HEK293 (cell line): Measurements from ENCODE around the gene ETNK2.

Experiments
- CTCF ChIA-PET: fragments of 350-600 bp; formaldehyde crosslinking; extraction: SDS; loops from one replicate; lab custom pipeline; 2021; ENCODE audit warnings: antibody characterized with exemption; lab: Yijun Ruan, JAX
- POLR2A ChIA-PET: fragments of 300-600 bp; formaldehyde crosslinking; extraction: SDS; loops from one replicate; lab custom pipeline; 2020; ENCODE audit warnings: antibody characterized with exemption, inconsistent platforms; lab: Yijun Ruan, JAX
- H3K27ac ChIP-seq: fragments of 200-500 bp; sonication (Bioruptor generic); 2 replicates; pipeline ENCODE4 v1.5.1; 2014; ENCODE audit warnings: low read depth, low read length, control low read depth, inconsistent platforms; ENCODE audit errors: extremely low read depth
- H3K36me3 ChIP-seq, 2 experiments: fragments of 200-500 bp in 1 of 2; sonication (Bioruptor generic) in 1 of 2; 1 replicate in 1 of 2; 2 replicates in 1 of 2; pipeline ENCODE4 v1.5.1; 2014 to 2017; ENCODE audit warnings: inconsistent platforms in 2 of 2, low read length in 2 of 2; ENCODE audit not compliant: control insufficient read depth in 2 of 2, insufficient read depth in 1 of 2
- H3K4me1 ChIP-seq: fragments of 200-500 bp; sonication (Bioruptor generic); 2 replicates; pipeline ENCODE4 v1.5.1; 2014; ENCODE audit warnings: mild to moderate bottlenecking, low read length, inconsistent platforms; ENCODE audit not compliant: control insufficient read depth, insufficient read depth
- H3K4me3 ChIP-seq: 2 replicates; pipeline ENCODE4 v1.5.1; 2011; ENCODE audit warnings: low read depth, mild to moderate bottlenecking, control low read depth, low read length, moderate library complexity
- H3K9me3 ChIP-seq: fragments of 200-500 bp; sonication (Bioruptor generic); 2 replicates; pipeline ENCODE4 v1.5.1; 2014; ENCODE audit warnings: low read depth, low read length, inconsistent platforms; ENCODE audit not compliant: control insufficient read depth, insufficient read depth
- KLF16 ChIP-seq: fragments of 450-650 bp; formaldehyde crosslinking; IDR thresholded peaks from 2 replicates; pipeline ENCODE4 v1.5.1; 2017; ENCODE audit warnings: missing biosample characterization, missing genetic modification characterization
- ZBTB1 ChIP-seq: fragments of 450-650 bp; formaldehyde crosslinking; IDR thresholded peaks from 2 replicates; pipeline ENCODE4 v1.5.1; 2016; ENCODE audit warnings: missing biosample characterization, missing genetic modification characterization
- ZBTB8A ChIP-seq: fragments of 450-650 bp; formaldehyde crosslinking; IDR thresholded peaks from 2 replicates; pipeline ENCODE4 v1.5.1; 2016; ENCODE audit warnings: missing biosample characterization, missing genetic modification characterization
- ZNF169 ChIP-seq: fragments of 450-650 bp; formaldehyde crosslinking; IDR thresholded peaks from 2 replicates; pipeline ENCODE4 v1.5.1; 2016; ENCODE audit warnings: missing biosample characterization, missing genetic modification characterization
- ZNF174 ChIP-seq: fragments of 450-650 bp; formaldehyde crosslinking; IDR thresholded peaks from 2 replicates; pipeline ENCODE4 v1.5.0; 2017; ENCODE audit warnings: missing biosample characterization, mild to moderate bottlenecking, missing genetic modification characterization
- ZNF175 ChIP-seq: fragments of 450-650 bp; formaldehyde crosslinking; IDR thresholded peaks from 2 replicates; pipeline ENCODE4 v1.5.1; 2016; ENCODE audit warnings: missing biosample characterization, missing genetic modification characterization
- ZNF214 ChIP-seq: fragments of 450-650 bp; formaldehyde crosslinking; IDR thresholded peaks from 2 replicates; pipeline ENCODE4 v1.5.1; 2017; ENCODE audit warnings: missing biosample characterization, mild to moderate bottlenecking, missing genetic modification characterization, borderline replicate concordance
- ZNF23 ChIP-seq: fragments of 450-650 bp; formaldehyde crosslinking; IDR thresholded peaks from 2 replicates; pipeline ENCODE4 v1.5.1; 2016; ENCODE audit warnings: missing biosample characterization, missing genetic modification characterization, borderline replicate concordance
- ZNF394 ChIP-seq: fragments of 450-650 bp; formaldehyde crosslinking; IDR thresholded peaks from 2 replicates; pipeline ENCODE4 v1.5.1; 2016; ENCODE audit warnings: missing biosample characterization, missing genetic modification characterization, mild to moderate bottlenecking, moderate library complexity, borderline replicate concordance
- ZNF473 ChIP-seq: fragments of 450-650 bp; formaldehyde crosslinking; IDR thresholded peaks from 2 replicates; pipeline ENCODE4 v1.5.1; 2017; ENCODE audit warnings: missing biosample characterization, missing genetic modification characterization
- ZNF521 ChIP-seq: fragments of 450-650 bp; formaldehyde crosslinking; IDR thresholded peaks from 2 replicates; pipeline ENCODE4 v1.5.1; 2017; ENCODE audit warnings: missing biosample characterization, mild to moderate bottlenecking, missing genetic modification characterization
- ZNF529 ChIP-seq: fragments of 450-650 bp; formaldehyde crosslinking; IDR thresholded peaks from 2 replicates; pipeline ENCODE4 v1.5.1; 2017; ENCODE audit warnings: missing genetic modification characterization, missing biosample characterization; ENCODE audit not compliant: insufficient replicate concordance
- ZNF544 ChIP-seq: fragments of 450-650 bp; formaldehyde crosslinking; IDR thresholded peaks from 2 replicates; pipeline ENCODE4 v1.5.0; 2017; ENCODE audit warnings: missing biosample characterization, missing genetic modification characterization
- ZNF561 ChIP-seq: fragments of 450-650 bp; IDR thresholded peaks from 2 replicates; pipeline ENCODE4 v1.5.1; 2018; ENCODE audit warnings: missing biosample characterization, missing genetic modification characterization, borderline replicate concordance
- ZNF571 ChIP-seq: fragments of 450-650 bp; formaldehyde crosslinking; IDR thresholded peaks from 2 replicates; pipeline ENCODE4 v1.5.0; 2017; ENCODE audit warnings: missing biosample characterization, missing genetic modification characterization
- TF ChIP-seq, protein P1 (sequence below): fragments of 450-650 bp; formaldehyde crosslinking; IDR thresholded peaks from 2 replicates; pipeline ENCODE4 v1.5.1; 2016; ENCODE audit warnings: missing biosample characterization, missing genetic modification characterization
- TF ChIP-seq, protein P2 (sequence below): fragments of 450-650 bp; formaldehyde crosslinking; IDR thresholded peaks from 2 replicates; pipeline ENCODE4 v1.5.1; 2016; ENCODE audit warnings: missing biosample characterization, missing genetic modification characterization
- TF ChIP-seq, protein P3 (sequence below): fragments of 450-650 bp; formaldehyde crosslinking; IDR thresholded peaks from 2 replicates; pipeline ENCODE4 v1.5.1; 2017; ENCODE audit warnings: missing biosample characterization, mild to moderate bottlenecking, missing genetic modification characterization, moderate library complexity

Gene ETNK2

DNA sequence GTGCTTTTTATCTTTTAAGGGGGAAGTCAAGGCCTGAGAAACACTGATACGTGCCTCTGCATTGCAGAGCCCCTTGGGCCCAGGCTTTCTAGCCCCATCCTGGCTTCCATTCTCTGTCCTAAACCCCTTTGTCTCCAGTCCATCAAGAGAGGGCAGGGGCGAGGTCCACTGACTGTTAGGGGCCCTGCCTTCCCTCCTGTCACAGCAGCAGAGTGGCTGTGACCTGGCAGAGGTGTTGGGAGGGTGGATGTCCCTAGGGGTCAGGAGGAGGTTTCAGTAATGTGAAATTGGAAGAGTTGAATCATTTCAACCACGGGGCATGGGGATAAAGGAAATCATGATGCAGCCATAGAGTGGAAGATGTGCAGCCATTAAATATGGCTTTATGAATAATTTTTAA is 54.9 kb downstream of the ETNK2 start (continued):
- no peak for TF ChIP-seq ZBTB8A (tag by site-specific recombination)
- TF ChIP-seq, protein P1, sequence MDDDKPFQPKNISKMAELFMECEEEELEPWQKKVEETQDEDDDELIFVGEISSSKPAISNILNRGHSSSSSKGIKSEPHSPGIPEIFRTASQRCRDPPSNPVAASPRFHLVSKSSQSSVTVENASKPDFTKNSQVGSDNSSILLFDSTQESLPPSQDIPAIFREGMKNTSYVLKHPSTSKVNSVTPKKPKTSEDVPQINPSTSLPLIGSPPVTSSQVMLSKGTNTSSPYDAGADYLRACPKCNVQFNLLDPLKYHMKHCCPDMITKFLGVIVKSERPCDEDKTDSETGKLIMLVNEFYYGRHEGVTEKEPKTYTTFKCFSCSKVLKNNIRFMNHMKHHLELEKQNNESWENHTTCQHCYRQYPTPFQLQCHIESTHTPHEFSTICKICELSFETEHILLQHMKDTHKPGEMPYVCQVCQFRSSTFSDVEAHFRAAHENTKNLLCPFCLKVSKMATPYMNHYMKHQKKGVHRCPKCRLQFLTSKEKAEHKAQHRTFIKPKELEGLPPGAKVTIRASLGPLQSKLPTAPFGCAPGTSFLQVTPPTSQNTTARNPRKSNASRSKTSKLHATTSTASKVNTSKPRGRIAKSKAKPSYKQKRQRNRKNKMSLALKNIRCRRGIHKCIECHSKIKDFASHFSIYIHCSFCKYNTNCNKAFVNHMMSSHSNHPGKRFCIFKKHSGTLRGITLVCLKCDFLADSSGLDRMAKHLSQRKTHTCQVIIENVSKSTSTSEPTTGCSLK (tag by site-specific recombination) = no peak
- TF ChIP-seq, protein P2, sequence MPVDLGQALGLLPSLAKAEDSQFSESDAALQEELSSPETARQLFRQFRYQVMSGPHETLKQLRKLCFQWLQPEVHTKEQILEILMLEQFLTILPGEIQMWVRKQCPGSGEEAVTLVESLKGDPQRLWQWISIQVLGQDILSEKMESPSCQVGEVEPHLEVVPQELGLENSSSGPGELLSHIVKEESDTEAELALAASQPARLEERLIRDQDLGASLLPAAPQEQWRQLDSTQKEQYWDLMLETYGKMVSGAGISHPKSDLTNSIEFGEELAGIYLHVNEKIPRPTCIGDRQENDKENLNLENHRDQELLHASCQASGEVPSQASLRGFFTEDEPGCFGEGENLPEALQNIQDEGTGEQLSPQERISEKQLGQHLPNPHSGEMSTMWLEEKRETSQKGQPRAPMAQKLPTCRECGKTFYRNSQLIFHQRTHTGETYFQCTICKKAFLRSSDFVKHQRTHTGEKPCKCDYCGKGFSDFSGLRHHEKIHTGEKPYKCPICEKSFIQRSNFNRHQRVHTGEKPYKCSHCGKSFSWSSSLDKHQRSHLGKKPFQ = no peak
- TF ChIP-seq, all 188 proteins: peak for 0

DNA sequence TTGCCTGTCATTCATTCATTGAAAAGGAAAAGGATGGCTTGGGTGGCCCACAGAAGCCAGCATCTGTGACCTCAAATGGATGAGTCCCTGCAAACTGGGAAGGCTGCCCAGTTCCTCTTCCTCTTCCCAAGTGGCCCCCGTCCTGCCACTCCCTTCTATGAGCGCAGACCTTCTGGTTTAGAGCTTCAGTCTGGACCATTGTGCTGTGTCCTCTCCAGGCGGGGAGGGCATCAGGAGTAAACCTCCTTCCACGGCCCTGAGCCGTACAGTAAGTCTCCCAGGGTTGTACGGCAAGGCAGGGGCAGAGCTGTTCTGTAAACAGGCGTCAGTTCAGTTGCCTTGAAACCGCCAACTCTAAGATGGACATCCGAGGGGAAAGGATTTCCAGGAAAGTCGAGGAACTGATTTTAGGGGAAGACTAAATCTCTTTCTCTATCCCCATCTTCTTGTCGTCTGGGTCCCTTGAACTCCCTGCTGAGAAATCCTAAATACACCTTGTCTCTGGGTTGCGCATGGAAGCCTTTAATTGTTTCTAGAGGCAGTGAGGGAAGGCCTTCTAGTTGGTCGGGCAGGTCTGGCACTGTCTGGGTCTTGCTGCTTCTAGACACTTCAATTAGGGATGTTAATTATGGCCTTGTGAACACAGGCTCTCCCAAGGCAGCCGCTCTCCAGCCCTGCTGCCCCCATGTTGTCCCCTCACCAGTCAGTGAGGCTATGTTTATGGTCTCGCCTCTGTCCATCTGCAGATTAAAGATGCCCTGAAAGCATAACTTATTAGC is 56.8 kb downstream of the ETNK2 start:
- no peaks in the 10 kb centered on the region for H3K36me3 ChIP-seq
- H3K27ac ChIP-seq = no peak overlapping the region
- peaks cover 6% of the 10 kb centered on the region; the same call in 1 of the 2 replicates for H3K4me1 ChIP-seq
- TF ChIP-seq ZNF544 (tag by site-specific recombination) (no peak), ZNF529 (tag by site-specific recombination) (no peak), ZNF23 (tag by site-specific recombination) (no peak), ZNF521 (no peak), KLF16 (tag by site-specific recombination) (no peak), ZNF175 (tag by site-specific recombination) (no peak), ZNF571 (no peak), ZNF394 (no peak)
- TF ChIP-seq, protein P3, sequence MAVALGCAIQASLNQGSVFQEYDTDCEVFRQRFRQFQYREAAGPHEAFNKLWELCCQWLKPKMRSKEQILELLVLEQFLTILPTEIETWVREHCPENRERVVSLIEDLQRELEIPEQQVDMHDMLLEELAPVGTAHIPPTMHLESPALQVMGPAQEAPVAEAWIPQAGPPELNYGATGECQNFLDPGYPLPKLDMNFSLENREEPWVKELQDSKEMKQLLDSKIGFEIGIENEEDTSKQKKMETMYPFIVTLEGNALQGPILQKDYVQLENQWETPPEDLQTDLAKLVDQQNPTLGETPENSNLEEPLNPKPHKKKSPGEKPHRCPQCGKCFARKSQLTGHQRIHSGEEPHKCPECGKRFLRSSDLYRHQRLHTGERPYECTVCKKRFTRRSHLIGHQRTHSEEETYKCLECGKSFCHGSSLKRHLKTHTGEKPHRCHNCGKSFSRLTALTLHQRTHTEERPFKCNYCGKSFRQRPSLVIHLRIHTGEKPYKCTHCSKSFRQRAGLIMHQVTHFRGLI (tag by site-specific recombination) = no peak
- TF ChIP-seq, all 188 proteins: peak for 0
- ChIA-PET CTCF (no interaction called here), POLR2A (no interaction called here)
- no peak overlapping the region for H3K4me3 ChIP-seq
- no peaks in the 10 kb centered on the region for H3K9me3 ChIP-seq

DNA sequence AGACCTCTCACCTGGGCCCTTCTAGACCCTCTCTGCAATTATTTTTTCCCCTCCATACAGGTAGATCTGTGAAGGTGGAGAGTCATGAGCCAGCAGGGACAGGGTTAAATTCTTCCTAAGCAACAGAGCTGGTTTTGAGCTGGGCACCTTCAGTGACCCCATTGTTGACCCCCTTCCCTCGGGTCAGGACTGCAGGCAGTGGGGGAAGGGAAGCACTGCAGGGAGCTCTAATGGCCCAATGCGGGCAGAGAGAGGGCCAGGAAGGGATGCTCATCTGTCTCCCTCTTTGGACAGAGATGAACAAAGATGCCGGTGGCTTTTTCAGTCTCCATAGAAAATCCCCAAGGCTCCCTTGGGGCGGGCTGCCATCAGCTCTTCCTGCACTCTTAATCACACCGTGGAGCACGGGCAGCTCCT is 57.5 kb downstream of the ETNK2 start:
- TF ChIP-seq ZNF174 (tag by site-specific recombination) (no peak), ZNF214 (tag by site-specific recombination) (no peak), ZNF473 (tag by site-specific recombination) (no peak), ZNF561 (tag by site-specific recombination) (no peak), ZNF169 (tag by site-specific recombination) (no peak), ZBTB1 (tag by site-specific recombination) (no peak)
- CTCF ChIA-PET = no interaction called here
- Histone ChIP-seq H3K4me3 (no peak overlapping the region), H3K9me3 (no peaks in the 10 kb centered on the region), H3K27ac (no peak overlapping the region), H3K36me3 (no peaks in the 10 kb centered on the region), H3K4me1 (peaks cover 6% of the 10 kb centered on the region; the same call in 1 of the 2 replicates)
- POLR2A ChIA-PET = no interaction called here
